Right cardiac atrium (tissue), 5 donors: ENCODE results near the gene UNC5C. TPM values are rescaled to one million over a fixed set of nuclear protein-coding genes. Genes with fewer than 3 reads are reported as not detected.
A peak's percentile ranks its signal among the peaks of the same experiment; 100 is the strongest.

Source experiments
- ATAC-seq, 2 donors: fragments of 200-7000 bp; cut with Tn5 transposase; one replicate each; pipeline versions ENCODE4 v1.8.0 to v1.9.1; 2020; ENCODE audit warnings: moderate library complexity in 2 of 2, mild to moderate bottlenecking in 1 of 2
- DNase-seq, 3 donors: peaks; one replicate each; pipeline ENCODE4 v3.0.0-alpha.2; 2020
- H3K27ac ChIP-seq: one replicate; pipeline ENCODE4 v1.5.1; 2013; ENCODE audit warnings: mild to moderate bottlenecking, low read length, control low read depth, moderate library complexity
- H3K27me3 ChIP-seq: one replicate; pipeline ENCODE4 v1.6.1; 2013; ENCODE audit not compliant: control insufficient read depth, insufficient read depth
- H3K4me1 ChIP-seq: one replicate; pipeline ENCODE4 v1.6.1; 2013; ENCODE audit warnings: low read length; ENCODE audit not compliant: control insufficient read depth, insufficient read depth
- H3K4me3 ChIP-seq: one replicate; pipeline ENCODE4 v1.5.1; 2013; ENCODE audit warnings: low read length, control low read depth
- H3K9me3 ChIP-seq: one replicate; pipeline ENCODE4 v1.6.1; 2013; ENCODE audit warnings: low read length; ENCODE audit not compliant: control insufficient read depth
- WGBS: extraction: QIAGEN DNeasy Blood & Tissue Kit; methylation state at CpG from one replicate; pipeline ENCODE4 v1.1.7; 2013; 5-methylcytosine and 5-hydroxymethylcytosine counted together
- intact Hi-C, 4 donors: fragments of 100-400 bp; cut with DNase I; formaldehyde crosslinking; loops; one replicate each; pipeline versions ENCODE4 v1.11.0 to v1.14.0; 2022 to 2023
- long read RNA-seq, 4 donors: library from polyadenylated mRNA; unstranded; transcript quantifications; one replicate each; pipeline ENCODE4 v2.0.0, GENCODE V29; 2020 to 2021
- polyA plus RNA-seq: library from polyadenylated mRNA; stranded (reverse); fragments of 200-250 nt; gene quantifications from one replicate; pipeline ENCODE4 v1.2.3, GENCODE V29; 2013
- total RNA-seq, 4 donors: library from RNA; stranded (reverse); fragmentation: NEBNext Ultra II Directional; extraction: Animal tissue kit (Norgen Biotek cat#: 25700); gene quantifications; one replicate each; pipeline ENCODE4 v1.2.1, GENCODE V29; 2021
- donor health status: healthy with polysubstance abuse.
- donor health status: DM: no; HTN: yes; CAD: no.
- donor health status: DM: no; HTN: no; CAD: no.
- donor health status: DM: no; HTN: yes; CAD: no; lungs with severe emphysema.
- donor health status: DM: yes; HTN: yes; CAD: no.

The UNC5C gene
- total RNA-seq, result 1 to 10 TPM; 4.0 to 8.4 (median 6.7) TPM
- polyA plus RNA-seq, result 1.3 TPM
- long read RNA-seq, donor 1, partial matches to known transcripts, result 1 of 5 reads
- long read RNA-seq, donor 1, other reads (novel, unspliced or antisense), result 4 of 5 reads
- long read RNA-seq, donor 2, partial matches to known transcripts, result 0 of 2 reads
- long read RNA-seq, donor 2, other reads (novel, unspliced or antisense), result 2 of 2 reads
- long read RNA-seq, donor 3, partial matches to known transcripts, result 0 of 2 reads
- long read RNA-seq, donor 3, other reads (novel, unspliced or antisense), result 2 of 2 reads
- long read RNA-seq, donor 4, result 0 reads

DNA sequence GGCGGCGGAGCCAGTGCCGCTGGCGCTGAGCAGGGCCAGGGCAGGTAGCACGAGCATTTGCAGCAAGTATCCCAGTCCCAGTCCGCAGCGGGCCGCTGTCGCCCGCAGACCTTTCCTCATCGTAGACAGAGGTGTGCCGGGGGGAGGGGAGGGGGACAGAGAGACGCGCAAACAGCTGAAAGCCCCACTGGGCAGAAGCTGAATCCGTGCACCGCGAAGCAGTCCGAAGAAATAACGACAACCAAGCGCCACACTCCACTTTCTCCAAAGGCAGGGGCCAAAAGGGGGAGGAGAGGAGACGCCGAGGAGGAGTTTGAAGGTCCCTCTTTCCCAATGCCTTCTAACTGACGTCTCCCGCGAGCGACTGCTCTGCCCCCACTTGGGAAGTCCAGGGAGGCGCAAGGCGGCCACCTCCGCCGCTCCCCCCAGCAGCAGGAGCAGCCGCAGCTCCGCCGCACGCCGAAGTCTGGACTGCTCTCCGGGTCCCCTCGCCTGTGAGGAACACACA, at the start of gene UNC5C:
UNC5C (minus strand) TSS at position 236 of the 508 bp plus-strand sequence.
- no peaks in the 10 kb centered on the region for H3K4me1 ChIP-seq
- H3K9me3 ChIP-seq, result no peaks in the 10 kb centered on the region
- peak within 1 kb of the TSS; percentile 75 for H3K4me3 ChIP-seq
- intact Hi-C loops, result no loop called here
- WGBS, result under 1% methylated on average over 37 of the region's 37 CpGs
- peak; percentile 92 for ATAC-seq
- H3K27me3 ChIP-seq, result no peaks in the 10 kb centered on the region
- peak; percentile 88 to 95 (median 94) for DNase-seq
- peak within 1 kb of the TSS; percentile 76 for H3K27ac ChIP-seq

DNA sequence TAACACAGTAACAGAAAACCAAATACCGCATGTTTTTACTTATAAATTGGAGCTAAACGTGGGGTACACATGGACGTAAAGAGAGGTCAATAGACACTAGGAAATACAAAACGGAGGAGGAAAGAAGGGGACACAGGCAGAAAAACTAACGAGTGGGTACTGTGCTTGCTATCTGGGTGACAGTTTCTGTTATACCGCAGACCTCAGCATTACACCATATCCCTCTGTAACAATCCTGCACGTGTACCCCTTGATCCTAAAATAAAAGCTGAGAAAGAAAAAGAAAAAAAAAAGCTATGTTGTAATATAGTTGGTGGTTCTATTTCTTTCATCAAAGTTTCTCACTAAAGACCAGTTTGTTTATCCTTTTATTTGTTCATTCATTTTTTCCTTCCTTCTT, 47.9 kb upstream of the UNC5C start:
- intact Hi-C loops, result no loop called here
- H3K9me3 ChIP-seq, result no peaks in the 10 kb centered on the region
- ATAC-seq, result no peak
- DNase-seq, result no peak
- no peaks in the 10 kb centered on the region for H3K27me3 ChIP-seq
- H3K4me1 ChIP-seq, result no peaks in the 10 kb centered on the region
- H3K4me3 ChIP-seq, result no peak overlapping the region
- no peak overlapping the region for H3K27ac ChIP-seq
- 84% methylated on average over 7 of the region's 7 CpGs for WGBS

DNA sequence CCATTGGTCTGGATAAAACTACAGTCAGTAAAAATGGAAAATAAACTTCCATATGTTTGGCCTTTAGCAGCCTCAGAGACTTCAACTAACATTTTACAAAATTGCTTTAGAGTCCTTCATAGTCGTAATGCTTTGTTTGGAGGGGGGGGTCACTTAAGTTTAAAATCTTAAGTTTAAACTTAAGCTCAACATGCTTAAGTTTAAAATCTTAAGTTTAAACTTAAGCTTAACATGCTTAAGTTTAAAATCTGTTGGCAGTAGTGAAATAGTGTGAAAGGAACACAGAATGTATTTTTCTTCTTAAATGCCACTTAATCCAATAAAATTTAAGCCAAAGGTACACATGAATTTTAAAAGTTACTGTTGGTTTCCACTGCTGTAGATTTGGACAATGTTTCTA, 45.9 kb upstream of the UNC5C start:
- intact Hi-C loops, result no loop called here
- ATAC-seq, result no peak

DNA sequence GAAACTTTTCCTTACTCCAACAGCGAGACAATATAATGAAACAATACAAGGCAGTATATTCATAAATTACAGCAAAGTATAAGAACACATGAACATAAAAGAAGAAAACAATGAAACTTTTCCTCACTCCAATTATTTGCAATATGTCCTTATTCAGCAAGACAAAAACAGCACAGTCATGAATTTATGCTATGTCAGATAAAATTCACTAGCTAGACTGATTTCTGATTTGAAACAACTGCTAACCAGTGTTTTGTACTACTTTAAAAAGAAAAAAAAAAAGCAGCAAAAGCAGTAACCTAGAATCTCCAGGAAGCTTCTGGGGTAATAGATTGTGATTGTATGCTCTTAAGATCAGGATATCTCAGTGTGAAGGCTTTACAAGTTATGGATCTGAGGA, 45.2 kb upstream of the UNC5C start:
- intact Hi-C loops, result no loop called here
- Histone ChIP-seq H3K27me3 (no peaks in the 10 kb centered on the region), H3K9me3 (no peaks in the 10 kb centered on the region), H3K4me1 (no peaks in the 10 kb centered on the region), H3K4me3 (no peak overlapping the region), H3K27ac (no peak overlapping the region)
- 95% methylated on average over 1 of the region's 1 CpG for WGBS
- DNase-seq, result no peak
- no peak for ATAC-seq

More for the DNA sequence above, 45.9 kb upstream of the UNC5C start:
- 84% methylated on average over 1 of the region's 1 CpG for WGBS
- H3K4me1 ChIP-seq, result no peaks in the 10 kb centered on the region
- H3K27me3 ChIP-seq, result no peaks in the 10 kb centered on the region
- H3K27ac ChIP-seq, result no peak overlapping the region
- no peak for DNase-seq
- H3K4me3 ChIP-seq, result no peak overlapping the region
- no peaks in the 10 kb centered on the region for H3K9me3 ChIP-seq

DNA sequence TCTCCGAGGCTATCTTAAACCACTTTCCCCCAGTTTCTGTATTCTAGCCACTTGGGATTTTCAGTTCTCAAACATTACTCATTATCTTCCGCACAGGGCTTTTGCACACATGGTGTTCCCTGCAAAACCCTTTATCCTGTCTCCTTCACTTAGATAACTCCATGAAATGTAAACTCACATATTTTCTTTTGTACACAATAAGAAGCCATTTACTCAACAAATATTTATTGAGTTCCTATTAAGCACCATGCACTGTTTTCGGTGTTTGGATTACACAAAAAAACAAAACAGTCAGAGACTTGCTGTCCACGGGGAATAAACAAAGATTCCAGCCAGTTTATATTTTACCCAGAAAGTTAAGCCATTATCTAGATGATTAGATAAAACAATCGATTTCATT, 42.5 kb upstream of the UNC5C start:
- H3K4me3 ChIP-seq, result no peak overlapping the region
- ATAC-seq (no peak), DNase-seq (no peak)
- 68% methylated on average over 5 of the region's 5 CpGs for WGBS
- H3K27me3 ChIP-seq, result no peaks in the 10 kb centered on the region
- H3K9me3 ChIP-seq, result no peaks in the 10 kb centered on the region
- intact Hi-C loops, result no loop called here
- no peak overlapping the region for H3K27ac ChIP-seq
- no peaks in the 10 kb centered on the region for H3K4me1 ChIP-seq

DNA sequence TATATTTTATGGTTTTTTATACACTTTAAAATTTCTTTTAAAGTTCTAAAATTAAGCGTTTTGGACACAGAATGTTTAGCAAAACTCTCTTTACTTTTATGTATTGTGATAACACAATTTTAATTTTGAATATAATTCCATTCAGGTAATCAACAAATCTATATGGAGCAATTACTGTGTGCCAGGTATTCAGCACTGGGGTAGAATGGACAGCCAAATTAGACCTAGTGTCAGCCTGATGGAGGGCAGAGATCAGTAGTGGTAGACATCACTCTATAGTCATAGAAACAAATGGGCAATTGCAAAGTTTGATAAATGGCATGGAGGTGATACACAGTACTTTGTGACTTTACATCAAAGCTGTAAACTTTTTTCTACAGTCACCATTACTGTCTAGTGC, 41.8 kb upstream of the UNC5C start:
- no peak for DNase-seq
- Histone ChIP-seq H3K27ac (no peak overlapping the region), H3K27me3 (no peaks in the 10 kb centered on the region), H3K9me3 (no peaks in the 10 kb centered on the region), H3K4me3 (no peak overlapping the region), H3K4me1 (no peaks in the 10 kb centered on the region)
- 88% methylated on average over 1 of the region's 1 CpG for WGBS
- intact Hi-C loops, result no loop called here
- ATAC-seq, result no peak

DNA sequence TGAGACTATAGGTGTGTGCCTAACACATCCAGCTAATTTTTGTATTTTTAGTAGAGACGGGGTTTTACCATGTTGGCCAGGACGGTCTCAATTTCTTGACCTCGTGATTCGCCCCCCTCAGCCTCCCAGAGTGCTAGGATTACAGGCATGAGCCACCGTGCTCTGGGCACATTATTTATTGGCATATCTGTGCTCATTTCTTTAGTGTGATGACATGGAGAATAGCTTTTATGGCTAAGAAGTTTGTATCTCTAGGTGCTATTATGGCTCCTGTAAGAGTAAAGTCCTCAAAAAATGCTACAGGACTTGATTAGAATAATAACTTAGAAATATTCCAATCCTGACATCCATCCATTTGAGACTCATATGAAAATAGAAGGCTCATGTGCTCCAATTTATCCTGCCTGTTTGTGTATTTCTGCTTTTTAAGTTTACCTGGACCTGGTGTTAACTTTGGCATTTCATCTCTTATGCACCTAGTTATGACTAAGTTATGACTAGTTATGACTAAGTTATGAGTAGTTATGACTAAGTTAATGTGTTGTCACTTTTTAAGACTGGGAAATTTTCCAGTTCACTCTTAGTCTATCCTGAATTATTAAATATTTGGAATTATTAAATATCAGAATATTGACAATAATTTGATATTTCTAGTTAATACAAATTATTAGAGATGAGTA, 36.4 kb upstream of the UNC5C start:
- no peaks in the 10 kb centered on the region for H3K4me1 ChIP-seq
- no peak overlapping the region for H3K27ac ChIP-seq
- intact Hi-C loops, result no loop called here
- ATAC-seq, result no peak
- DNase-seq, result no peak
- H3K27me3 ChIP-seq, result no peaks in the 10 kb centered on the region
- no peak overlapping the region for H3K4me3 ChIP-seq
- WGBS, result 64% methylated on average over 5 of the region's 5 CpGs
- H3K9me3 ChIP-seq, result no peaks in the 10 kb centered on the region

DNA sequence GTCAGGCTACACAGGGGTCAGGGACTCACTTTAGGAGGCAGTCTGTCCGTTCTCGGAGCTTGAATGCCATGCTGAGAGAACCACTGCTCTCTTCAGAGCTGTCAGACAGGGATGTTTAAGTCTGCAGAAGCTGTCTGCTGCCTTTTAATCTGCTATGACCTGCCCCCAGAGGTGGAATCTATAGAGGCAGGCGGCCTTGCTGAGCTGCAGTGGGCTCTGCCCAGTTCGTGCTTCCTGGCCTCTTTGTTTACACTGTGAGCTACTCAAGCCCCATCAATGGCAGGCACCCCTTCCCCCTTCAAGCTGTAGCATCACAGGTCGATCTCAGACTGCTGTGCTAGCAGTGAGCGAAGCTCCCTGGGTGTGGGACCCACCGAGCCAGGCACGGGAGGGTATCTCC, 31.5 kb upstream of the UNC5C start:
- ATAC-seq (no peak), DNase-seq (no peak)
- intact Hi-C loops, result no loop called here
- 60% methylated on average over 8 of the region's 8 CpGs for WGBS
- Histone ChIP-seq H3K4me1 (no peaks in the 10 kb centered on the region), H3K27me3 (no peaks in the 10 kb centered on the region), H3K9me3 (no peaks in the 10 kb centered on the region), H3K4me3 (no peak overlapping the region), H3K27ac (no peak overlapping the region)

DNA sequence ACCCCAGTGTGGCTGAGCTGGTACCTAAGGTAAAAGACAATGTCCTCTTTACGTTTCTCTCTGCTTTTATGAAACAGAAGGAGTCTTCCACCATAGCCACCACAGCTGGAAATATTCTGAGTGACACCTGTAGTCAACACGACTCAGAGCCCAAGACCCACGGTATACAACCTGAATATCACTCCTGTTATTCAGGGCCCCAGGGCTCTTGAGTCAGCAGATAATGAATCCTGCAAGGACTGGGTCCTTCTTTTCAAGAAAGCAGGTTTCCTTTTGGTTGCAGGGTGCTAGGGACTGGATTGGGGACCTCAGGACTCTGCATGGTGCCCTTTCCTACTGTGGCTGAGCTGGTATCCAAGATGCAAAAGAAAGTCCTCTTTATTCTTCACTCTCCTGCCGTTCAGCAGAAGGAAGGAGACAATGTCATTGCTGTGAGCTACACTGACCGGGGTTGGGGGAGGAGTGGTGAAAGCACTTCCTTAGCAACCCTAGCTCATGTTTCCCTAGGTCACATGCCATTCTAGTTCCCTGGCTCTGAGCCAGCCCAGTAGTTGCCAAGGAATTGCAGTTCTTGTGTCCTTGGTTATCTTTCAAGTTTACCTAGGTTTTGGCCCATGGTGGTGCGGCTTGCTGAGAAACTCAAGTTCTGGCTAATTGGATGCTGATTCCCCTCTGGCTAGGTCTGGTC, 23.7 kb upstream of the UNC5C start:
- 51% methylated on average over 6 of the region's 6 CpGs for WGBS
- intact Hi-C loops, result no loop called here
- DNase-seq (peak; percentile 35 to 74 (median 68)), ATAC-seq (peak; percentile 39 to 66)
- Histone ChIP-seq H3K4me1 (no peaks in the 10 kb centered on the region), H3K27ac (no peak overlapping the region), H3K9me3 (no peaks in the 10 kb centered on the region), H3K4me3 (no peak overlapping the region), H3K27me3 (no peaks in the 10 kb centered on the region)

DNA sequence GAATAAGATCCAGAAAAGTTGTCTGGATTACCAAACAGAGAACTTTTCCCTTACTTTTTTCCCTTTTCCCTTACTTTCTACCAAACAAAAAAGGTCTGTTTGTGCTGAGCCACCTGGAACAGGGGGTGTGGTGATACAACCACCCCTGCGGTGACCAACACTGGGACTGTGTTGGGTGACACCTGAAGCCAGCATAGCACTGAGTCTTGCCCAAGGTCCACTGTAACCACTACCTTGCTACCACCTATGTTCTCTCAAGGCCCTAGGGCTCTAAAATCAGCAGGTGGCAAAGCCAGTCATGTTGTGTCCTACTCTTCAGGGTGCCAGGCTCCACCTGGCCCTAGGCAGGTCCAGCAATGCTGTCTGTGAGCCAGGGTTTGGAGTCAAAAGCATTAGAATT, 22.8 kb upstream of the UNC5C start:
- no peak for DNase-seq
- intact Hi-C loops, result no loop called here
- H3K4me3 ChIP-seq, result no peak overlapping the region
- no peak overlapping the region for H3K27ac ChIP-seq
- no peaks in the 10 kb centered on the region for H3K9me3 ChIP-seq
- no peaks in the 10 kb centered on the region for H3K27me3 ChIP-seq
- ATAC-seq, result no peak
- 96% methylated on average over 1 of the region's 1 CpG for WGBS
- no peaks in the 10 kb centered on the region for H3K4me1 ChIP-seq

DNA sequence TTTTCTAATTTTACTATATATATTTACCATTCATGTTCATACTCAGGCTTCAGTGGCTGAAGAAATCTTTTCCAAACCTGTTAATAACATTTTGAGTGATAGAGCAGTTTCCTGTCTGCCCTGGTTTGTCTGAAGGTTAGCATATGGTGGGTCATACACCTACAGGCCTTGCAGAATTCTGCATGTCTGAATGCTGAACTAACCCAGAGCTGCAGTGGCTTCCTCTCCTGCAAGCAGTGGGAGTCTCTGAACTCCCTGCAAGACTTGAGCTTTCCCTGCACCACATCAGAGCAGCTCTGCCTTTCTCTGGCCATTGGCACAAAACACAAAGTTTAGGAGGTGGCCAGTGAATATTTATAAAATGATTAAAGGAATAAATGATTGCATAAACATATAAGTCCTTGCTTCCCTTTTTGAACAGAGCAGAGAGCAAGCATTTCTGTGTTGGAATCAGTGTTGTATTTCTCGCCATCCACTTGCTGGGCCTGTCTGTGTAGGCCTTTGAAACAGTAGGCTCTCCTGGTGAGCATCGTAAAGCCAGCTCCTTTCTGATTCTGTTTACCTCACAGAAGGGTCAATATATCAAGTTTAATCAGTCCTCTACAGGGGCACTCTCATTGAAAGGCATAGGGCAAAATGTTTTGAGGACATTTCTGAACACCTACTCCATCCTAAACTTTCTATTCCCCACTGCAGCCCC, 15.0 kb upstream of the UNC5C start:
- H3K4me3 ChIP-seq, result no peak overlapping the region
- WGBS, result 89% methylated on average over 2 of the region's 2 CpGs
- no peaks in the 10 kb centered on the region for H3K4me1 ChIP-seq
- DNase-seq (no peak), ATAC-seq (no peak)
- intact Hi-C loops, result no loop called here
- no peaks in the 10 kb centered on the region for H3K9me3 ChIP-seq
- no peaks in the 10 kb centered on the region for H3K27me3 ChIP-seq
- no peak overlapping the region for H3K27ac ChIP-seq
